T-helper 22 cell (primary cell): ENCODE measurements around the gene MARVELD1.

Experiments
- DNase-seq: peaks from one replicate; pipeline ENCODE4 v3.0.0-alpha.2; 2020; ENCODE audit warnings: low read depth

MARVELD1 gene

DNA sequence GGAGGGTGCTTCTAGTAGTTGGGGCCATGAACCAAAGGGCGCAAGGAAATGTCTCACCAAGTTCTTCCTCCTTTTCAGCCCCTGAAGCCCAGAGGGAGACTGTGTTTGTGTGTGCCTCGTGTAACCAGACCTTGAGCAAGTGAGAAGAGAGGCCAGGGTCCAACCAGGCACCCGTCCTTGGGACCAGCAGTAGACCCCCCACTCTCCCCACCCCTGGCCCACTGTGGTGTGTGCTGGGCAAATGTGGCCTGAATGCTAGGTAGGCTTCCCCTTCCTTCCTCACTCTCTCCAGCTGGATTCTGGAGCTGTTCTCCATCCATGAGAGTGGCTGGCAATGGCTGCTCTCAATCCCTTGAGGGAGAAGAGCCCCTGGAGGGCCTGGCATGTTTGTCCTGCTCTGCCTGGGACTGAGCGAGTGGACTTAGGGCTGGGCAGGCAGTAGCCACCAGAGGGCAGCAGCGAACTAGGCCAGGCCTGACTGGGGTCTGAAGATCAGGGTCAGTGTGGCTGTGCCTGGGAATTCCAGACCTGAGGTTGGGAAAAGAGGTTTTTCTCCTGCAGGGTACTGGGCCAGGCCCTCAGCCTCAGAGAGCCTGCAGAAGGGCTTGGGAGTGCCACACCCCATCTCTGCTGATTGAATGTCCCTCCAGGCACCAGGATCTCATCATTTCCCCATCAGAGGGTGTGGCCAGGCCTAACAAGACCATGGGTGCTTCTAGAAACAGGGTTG, 45.8 kb downstream of the MARVELD1 start:
- DNase-seq: no peak

DNA sequence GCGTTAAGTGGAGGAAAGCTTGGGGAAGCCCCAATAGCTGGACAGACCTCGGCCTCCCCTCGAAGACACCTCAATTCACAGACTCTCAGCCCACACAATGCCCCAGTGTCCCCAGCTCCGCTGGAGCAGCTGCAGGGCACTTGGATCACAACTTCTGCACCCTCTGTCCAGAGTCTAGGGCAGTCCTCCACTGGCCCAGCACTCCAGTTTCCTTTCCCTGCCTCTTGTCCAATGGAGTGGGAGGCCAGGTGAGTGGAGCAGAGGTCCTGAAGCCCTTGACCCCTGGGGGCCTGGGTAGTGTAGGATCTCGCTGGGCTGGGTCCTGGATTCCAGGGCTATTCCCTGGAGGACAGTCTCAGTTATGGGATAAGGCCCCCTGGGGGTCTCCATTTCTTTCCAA, 46.4 kb downstream of the MARVELD1 start:
- no peak for DNase-seq

DNA sequence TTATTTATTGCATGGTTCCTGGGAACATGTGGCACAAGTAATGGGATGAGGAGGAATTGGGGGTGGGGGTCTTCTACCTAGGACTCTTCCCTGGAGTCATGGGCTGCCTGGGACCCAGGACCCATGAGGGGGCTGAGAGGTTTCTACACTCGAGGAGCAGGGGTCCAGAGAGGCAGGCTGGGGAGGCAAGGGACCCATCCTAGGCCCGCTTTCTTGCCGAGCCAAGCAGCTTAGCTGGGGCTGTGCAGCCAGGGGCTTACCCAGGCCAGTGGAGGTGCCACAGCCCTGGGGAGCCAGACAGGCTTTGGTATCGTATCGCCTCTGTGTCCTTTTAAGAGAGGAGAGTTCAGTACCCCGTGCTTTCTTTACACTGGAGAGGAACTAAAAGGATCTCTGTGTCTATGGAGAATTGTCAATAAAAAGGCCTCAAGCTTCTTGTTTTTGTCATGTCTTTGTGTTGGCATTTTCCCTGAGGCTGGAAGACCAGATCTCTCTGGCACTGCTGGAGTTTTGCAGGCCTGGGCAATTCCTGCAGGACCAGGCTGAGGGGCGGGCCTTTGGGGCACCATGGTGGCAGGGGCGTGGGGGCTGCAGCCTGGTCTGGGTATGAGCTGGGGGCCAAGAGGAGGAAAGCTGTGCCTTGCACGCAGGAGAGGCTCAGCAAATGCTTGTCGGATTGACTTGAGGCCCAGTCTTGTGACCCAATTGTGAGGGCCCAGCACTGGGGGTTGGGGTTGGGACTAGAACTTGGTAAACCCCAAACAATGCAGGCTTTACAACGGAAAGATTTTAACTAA, 47.1 kb downstream of the MARVELD1 start:
- no peak for DNase-seq

DNA sequence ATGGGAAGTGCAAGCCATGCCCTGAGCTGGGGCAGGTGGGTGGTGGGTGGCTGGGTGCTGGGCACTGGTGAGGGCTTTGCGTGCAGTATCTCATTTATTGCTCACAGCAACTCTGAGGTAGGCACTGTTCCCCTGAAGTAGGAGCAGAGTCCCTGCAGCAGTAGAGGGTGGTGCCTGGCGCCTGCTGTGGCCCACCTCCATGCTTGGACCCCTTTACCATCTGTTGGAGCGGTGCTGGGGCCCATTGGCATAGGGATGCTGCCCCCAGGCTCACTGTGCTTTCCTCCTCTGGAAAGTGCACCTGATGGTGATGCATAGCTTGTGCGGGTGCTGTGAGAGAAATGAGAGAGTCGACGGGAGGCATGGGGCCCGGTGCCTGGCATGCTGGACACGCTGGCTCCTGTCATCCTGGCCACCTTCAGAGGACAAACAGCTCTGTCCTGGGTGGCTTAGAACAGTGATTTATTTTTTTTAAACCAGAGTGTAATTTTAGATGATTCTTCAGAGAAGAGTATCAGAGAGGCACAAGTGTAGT, 47.9 kb downstream of the MARVELD1 start:
- DNase-seq: no peak

DNA sequence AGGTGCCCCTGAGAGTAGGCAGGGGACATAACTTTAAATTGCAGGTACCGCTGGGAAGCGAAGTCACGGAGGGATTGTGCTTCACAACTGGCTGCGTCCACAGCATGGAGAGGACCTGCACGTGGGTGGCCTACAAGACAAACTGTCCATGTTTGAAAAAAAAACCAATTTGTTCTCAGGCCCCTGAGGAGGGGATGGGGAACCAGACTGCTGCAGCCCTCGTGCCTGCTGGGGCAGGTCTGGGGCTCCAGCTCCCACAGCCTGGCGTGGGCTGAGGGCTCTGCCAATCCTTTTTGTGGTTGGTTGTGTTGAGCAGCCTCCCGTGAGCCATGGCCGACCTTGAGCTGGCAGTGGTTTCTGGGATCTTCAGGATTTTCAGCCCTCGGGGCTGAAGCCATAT, 48.5 kb downstream of the MARVELD1 start:
- DNase-seq: no peak

DNA sequence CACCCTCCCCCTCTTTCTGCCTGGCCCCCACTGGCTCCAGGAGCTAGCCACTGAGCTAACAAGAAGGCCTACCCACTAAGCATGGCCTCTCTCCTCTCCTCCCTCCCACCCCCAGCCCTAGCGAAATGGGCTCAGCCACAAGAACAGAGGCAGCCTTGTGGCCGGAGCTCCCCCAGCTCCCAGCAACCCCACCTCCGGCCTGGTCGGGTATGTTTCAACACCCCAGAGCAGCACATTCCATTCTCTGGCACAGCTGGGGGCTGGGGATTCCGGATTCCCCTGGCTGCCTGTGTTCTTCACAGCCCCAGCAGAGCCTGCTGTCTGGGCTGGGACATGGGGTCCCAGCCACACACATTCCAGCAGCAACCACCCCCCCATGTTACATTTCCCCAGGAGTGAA, 49.3 kb downstream of the MARVELD1 start:
- no peak for DNase-seq

DNA sequence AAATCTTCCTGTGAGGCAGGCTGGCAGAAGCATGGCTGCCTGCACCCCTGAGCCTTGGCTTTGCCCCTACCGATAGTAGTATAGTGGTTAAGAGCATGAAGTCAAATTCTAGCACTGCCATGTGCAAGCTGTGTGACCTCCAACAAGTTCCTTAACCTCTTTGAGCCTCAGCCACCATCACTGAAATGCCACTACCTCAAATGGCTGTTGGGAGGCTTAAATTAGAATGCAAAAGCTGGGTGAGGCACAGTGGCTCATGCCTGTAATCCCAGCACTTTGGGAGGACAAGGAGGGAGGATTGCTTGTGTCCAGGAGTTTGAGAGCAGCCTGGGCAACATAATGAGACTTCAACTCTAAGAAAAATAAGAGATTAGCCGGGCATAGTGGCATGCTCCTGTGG, 49.9 kb downstream of the MARVELD1 start:
- DNase-seq: no peak

DNA sequence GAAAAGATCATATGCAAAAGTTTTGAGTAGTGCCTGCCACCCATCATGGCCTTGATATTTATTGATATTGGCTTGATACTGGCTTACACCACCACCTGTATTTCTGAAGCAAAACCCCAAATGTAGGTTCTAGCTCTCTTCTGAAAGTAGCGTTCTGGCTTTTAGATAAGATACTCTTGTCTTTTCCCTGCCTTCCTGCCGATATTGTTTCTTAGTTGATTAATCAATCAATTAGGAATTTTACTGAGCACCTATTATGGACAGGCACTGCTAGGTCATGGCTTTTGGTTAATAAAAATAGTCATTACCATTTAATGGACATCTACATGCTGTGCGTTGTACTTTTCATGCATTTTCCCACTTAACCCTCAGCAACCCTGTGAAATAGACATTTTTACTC, 50.4 kb downstream of the MARVELD1 start:
- DNase-seq: no peak

DNA sequence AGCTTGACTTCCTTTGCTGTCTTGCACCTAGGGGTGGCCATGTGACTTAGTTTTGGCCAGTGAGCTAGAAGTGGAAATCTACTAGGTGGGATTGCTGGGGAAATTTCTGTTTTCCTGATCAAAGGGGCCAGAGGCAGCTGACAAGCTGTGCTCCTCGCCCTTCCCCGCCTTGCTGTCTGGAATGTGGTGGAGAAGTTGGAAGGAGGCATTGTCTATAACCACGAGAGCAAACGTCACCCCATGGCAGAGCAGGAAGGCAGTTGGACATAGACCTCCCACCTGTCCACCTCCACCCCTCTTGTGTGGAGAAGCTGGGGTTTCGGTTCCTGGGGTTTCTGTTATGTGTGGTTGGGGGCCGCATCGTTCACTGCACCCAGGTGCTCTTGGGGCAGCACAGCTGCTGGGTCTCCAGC, 51.0 kb downstream of the MARVELD1 start:
- no peak for DNase-seq

DNA sequence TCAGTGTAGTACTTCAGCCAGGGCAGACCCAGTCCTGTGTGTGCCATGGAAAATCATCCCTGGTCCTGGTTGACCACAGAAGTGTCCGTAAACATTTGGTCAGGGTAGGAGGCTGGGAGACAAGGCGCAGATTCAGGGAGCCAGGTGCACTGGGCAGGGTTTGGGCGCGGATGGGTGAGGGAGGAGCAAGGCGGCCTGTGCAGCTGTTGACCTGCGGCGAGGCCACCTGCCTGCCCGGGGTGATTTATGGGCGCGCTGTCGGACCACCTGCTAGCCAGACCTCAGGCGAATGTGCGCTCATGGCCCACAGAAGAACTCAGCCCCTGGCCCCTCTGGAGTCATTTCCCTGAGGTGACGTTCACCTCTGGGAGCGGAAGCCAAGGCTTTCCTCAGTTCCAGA, 51.7 kb downstream of the MARVELD1 start:
- no peak for DNase-seq

DNA sequence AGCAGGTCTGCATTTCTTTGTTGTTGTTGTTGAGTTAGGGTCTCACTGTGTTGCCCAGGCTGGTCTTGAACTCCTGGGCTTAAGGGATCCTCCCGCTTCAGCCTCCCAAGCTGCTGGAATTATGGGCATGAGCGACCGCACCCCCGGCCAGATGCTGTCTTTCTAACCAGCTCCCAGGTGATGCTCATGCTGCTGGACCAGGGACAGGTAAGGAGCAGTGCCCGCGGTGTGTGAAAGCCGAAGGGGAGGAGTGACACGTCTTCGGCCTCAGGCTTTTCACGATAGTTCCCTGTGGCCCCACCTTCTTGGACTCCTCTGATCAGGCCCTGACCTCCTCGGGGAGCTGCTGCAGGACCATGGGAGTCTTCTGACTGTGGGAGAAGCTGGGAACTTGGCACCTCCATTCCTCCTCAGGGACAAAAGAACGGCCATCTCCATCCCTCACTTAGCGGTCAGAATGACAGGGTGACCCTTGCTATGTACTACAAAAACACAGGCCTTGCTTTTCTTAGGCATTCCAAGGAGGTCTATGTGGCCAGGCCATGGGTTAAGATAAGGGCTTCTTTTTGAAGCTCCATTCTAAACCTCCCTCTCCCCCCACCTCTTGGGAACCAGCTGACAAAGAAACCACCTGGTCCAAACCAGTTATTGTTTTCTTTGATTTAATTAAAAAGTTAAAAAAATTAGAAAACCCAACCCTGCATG, 52.7 kb downstream of the MARVELD1 start:
- DNase-seq: no peak

DNA sequence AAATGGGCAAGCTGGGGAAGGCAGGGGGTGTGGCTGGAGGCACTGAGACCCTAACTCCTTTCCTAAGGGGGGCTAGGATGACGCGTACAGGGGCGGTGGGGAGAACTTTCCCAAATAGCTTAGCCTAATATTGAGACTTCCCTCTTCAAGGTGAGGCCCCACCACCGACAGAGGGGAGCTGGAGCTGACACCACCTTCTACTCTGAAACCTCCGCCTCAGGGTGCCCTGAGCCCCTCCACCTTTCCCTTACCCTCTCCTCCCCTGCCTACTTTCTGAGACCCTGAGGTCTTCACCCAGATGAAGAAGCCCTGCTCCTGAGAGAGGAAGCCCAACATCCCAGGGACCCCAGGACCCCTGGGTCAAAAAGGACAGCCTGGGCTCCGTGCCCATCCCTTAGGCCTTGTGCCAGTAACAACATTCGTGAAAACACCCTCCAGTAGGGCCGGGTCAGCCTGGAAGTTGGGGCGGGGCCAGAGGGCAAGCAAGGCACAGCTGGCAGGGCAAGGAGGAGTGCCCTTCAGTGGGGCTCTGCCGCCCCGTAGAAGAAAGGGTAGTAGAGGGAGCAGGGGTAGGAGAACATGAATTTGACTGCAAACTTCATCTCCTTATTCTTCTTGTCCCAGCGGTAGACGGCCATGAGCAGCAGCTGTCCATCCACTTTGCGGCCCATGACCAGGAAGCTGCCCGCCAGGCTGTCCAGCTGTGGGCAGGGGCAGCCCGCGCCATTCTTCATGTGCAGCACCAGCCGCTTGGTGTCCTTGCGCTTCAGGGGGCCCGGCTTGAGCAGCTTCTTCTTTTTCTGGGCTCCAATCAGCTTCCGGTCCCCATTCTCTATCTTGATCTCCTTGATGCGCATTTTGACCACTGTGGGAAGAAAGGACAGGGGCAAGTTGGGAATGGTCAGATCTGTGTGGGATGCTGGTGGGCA, 53.7 kb downstream of the MARVELD1 start:
- no peak for DNase-seq
